HG02759 (cell line): ENCODE data around the gene TMEM163.
"Not testable (repeated sequence)": the region's sequence is repeated elsewhere in the genome, so short reads cannot be mapped to it uniquely, and the experiment has no call there.

Experiments used
- ATAC-seq: cut with Tn5 transposase; IDR thresholded peaks from one replicate; pipeline ENCODE4 v1.9.1; 2021; ENCODE audit warnings: mild to moderate bottlenecking, moderate library complexity; ENCODE audit not compliant: unreplicated experiment

TMEM163 gene

GRCh38 chr2:134665727-134666506 lies 52.9 kb downstream of the TMEM163 start:
- no peak for ATAC-seq

DNA sequence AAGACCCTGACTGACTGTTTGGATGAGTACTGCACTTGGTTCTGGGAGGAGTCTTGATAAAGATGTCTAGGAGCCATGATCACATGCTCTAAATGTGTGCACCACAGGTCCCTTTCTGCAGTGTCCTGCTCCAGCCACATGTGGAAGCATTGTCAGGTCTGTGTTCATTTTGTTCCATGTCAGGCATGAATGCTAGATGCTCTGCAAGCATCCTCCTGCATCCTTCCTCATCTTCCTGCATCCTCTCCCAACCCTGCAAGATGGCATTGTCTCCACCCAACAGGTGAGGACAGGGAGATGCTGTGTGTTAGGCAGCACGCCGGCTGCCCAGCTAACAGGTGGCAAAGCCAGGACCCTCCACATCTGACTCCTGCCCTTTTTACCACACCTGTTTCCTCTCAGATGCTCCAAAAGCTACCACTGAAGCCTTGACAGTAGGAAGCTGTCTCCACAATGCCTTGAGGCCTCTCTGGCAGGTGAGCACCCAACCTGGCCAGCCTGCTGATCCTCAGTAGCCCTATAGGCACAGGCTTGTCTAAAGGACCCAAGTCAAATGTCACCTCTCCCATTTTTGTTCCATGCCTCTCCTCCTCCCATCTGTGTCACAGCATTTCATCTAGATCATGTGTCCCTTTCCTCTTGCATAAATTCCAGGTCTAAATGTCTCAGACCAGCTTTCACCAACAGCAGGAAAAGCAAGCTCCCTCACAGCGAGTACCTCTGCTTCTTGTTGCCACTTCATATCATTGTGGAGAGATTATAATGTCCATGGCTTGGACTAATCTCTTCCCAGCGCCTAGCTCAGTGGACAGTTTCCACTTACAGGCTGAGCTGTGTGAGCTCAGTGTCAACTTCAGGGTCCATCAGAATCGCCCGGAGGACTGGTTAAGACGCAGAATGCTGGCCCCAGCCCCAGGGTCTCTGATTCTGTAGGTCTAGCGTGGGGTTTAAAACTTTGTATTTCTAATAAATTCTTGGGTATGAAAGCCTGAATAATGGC lies 55.0 kb downstream of the TMEM163 start:
- no peak for ATAC-seq

DNA sequence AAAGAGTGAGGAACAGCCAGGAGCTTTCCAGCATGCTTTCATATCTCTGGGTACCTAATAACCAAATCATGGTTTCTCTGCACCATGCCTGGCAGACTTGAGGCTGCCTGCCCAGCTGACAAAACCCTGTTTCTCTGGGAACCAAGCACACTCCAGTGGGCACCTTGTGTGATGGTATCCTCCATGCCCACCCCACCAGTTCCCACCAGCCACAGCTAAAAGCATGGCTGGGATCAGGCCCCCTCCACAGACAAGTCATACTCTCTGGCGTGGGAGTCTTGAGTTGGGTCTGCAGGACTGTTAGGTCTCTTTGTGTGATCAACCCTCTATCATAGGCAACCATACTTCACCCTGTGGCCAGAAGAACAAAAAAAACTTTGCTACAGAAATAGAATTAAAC lies 56.0 kb downstream of the TMEM163 start:
- ATAC-seq, result no peak

GRCh38 chr2:134660626-134661402 lies 58.0 kb downstream of the TMEM163 start:
- no peak for ATAC-seq

DNA sequence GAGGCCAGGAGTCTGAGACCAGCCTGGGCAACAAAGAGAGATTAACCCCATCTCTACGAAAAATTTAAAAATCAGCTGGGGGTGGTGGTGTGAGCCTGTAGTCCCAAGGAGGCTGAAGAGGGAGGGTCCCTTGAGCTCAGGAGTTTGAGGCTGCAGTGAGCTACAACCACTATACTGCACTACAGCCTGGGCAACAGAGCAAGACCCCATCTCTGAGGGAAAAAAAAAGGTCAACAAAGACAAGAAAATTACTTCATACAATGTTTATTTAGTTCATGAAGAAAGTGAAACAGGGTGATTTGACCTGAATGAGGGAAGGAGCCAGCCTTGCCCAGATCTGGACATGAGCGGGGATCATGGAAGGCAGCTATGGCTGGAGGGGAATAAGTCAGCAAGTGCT lies 59.1 kb downstream of the TMEM163 start:
- no peak for ATAC-seq

- no peak for ATAC-seq
Observed at GRCh38 chr2:134657650-134658250, 61.0 kb downstream of the TMEM163 start.

DNA sequence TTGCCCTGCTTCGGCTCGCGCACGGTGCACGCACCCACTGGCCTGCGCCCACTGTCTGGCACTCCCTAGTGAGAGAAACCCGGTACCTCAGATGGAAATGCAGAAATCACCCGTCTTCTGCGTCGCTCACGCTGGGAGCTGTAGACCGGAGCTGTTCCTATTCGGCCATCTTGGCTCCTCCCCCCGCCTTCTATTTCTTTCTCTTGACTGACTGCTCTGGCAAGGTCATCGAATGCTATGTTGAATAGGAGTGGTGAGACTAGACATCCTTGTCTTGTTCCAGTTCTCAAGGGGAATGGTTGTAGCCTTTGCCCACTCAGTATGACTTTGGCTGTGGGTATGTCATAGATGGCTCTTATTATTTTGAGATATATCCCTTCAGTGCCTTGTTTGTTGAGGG lies 62.4 kb downstream of the TMEM163 start:
- not testable (repeated sequence) for ATAC-seq

DNA sequence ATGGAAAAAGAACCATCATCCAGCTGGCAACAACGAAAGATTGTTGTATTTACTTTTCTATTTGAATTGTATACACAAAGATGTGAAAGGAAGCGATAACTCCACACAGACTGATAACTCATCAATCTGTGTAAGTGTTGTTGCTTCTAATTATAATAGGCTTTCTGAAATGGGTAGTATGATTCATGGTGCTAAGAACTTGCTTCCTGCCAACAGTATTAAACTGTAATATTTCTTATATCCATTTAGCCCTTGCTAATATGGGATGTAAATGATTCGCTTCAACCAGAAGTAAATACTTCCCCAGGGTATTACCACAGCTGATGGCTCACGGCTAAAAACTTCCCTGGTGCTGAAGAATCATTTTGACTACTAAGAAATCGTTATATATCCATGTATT lies 70.2 kb downstream of the TMEM163 start:
- no peak for ATAC-seq

DNA sequence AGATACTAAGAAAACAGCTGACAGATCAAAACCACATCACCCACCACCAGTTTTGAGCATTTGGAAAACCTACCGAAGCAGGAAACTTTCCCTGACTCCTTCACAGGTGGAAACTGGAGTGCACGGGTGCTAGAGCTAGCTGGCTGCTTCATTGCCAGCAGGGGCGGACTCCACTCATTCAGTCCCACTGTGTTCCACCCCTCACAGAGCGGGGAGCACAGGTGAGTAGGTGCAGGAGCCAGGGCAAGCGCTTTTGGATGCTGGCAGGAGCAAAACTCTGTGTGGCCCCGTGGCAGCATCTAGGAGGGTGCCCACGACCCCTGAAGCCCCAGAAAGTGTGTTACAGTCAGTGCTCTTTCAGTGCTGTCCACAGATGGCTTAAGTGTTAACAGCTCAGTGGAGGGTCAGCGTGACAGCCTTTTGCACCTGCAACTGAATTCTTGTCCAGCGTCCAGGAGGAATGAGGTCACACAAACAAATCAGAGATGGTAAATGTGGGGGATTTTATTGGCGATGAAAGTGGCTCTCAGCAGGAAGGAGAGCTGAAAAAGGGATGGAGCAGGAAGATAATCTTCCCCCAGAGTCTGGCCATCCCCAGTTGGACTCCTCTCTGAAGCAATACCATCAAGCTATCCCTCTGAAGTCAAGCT lies 71.1 kb downstream of the TMEM163 start:
- ATAC-seq, result no peak

DNA sequence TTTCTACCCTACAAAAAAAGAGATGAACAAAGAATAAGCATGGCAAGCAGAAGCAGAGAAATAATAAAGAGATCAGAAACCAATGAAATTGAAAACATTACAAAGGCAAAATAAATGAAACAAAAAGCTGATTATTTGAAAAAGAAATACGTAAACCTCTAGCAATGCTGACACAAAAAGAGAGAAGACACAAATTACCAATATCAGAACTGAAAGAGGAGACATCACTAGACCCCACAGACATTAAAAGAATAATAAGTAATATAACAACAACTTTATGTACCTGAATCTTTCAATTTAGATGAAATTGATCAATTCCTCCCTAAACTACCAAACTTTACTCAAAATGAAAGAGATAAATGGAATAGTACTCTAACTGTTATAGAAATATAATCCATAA lies 75.9 kb downstream of the TMEM163 start:
- no peak for ATAC-seq

DNA sequence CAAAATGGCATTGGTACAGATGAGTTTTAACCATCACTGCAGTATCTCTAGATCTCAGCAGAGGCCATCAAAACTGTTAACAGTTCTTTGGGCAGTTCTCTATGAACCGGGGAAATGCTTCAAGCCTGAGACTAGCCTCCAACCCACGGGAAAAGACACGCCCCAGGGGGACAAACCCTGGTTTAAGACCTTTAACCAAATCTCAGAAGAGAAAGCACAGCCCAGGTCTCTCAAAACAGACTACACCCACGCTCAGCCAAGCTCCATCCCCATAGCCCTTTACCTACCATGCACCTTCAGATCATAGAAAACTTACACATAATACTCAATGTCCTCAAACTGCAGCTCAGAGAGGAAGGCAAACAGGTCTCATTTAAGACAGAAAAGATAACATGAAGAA lies 78.3 kb downstream of the TMEM163 start:
- ATAC-seq, result no peak

DNA sequence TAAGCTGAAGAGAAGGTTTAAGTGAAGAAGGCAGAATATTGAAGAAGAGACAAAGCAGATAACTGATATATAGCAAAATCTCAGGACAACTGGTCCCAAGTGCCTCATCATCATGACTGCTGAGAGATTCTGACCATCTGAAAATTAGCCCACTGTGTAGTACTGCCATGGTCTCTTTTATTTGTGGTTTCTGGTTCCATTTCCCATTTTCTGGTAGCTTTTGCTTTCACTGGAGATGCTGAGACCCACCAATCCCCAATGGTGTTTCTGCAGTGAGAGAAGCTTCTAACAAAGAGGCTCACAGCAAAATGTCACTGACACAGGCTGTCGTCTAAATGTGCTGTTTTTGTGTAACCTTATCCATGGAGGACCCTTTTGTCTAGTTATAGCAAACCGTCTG lies 79.5 kb downstream of the TMEM163 start:
- ATAC-seq, result no peak

DNA sequence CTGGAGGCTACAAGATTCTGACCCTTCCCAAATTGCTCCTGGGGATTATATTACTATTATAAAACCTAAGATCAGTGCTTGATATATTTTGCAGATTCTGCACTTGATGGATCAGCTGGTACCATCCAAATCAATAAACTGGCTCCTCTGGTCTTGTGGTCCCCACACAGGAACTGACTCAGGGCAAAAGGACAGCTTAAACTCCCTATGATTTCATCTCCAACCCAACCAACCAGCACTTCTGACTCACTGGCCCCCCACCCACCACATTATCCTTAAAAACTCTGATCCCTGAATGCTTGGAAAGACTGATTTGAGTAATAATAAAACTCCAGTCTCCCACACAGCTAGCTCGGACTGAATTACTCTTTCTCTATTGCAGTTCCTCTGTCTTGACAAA lies 82.1 kb downstream of the TMEM163 start:
- no peak for ATAC-seq

GRCh38 chr2:134634054-134634753 lies 84.6 kb downstream of the TMEM163 start:
- no peak for ATAC-seq

- ATAC-seq, result no peak
Observed at GRCh38 chr2:134630504-134631159, 88.2 kb downstream of the TMEM163 start.

- no peak for ATAC-seq
Observed at GRCh38 chr2:134628453-134628852, 90.3 kb downstream of the TMEM163 start.

DNA sequence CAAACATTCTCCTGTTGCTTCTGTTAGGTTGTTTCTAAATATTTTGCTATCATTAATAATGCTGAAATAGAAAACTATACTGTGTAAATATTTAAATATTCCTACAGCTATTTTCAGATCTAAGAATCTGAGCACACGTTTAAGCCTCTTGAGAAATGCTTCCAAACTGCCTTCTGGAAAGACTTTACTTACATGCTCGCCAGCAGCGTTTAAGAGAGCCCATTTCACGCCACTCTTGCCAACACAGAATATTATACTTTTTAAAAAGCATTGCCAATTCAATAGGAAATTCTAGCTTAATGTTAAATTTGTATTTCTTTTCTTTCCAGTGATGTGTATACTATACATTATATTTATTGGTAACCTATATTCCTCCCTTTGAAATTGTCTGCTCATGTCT lies 92.0 kb downstream of the TMEM163 start:
- ATAC-seq, result no peak

DNA sequence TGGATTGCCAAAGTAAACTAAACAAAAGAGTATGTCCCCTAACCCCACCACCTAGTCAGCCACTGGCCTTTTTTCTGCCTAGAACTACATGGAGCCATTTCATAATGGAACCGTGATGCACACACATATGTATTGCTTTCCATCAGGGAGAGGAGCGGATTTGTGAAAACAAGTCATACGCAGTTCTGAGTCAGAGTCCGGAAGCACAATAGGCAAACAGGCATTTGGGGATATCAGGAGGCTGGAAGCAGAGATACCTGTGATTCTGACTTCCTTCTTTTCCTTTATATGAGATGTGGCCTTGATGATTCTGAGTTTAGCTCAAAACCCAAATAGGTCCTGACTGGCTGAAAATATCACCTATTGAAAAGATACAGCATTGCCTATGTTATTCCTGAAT lies 93.5 kb downstream of the TMEM163 start:
- ATAC-seq, result no peak

GRCh38 chr2:134623796-134624195 lies 95.0 kb downstream of the TMEM163 start:
- ATAC-seq, result peak; percentile 96
